Measurements from ENCODE around the gene ZFP3. TPM values are rescaled to one million over a fixed set of nuclear protein-coding genes. Genes with fewer than 3 reads are reported as not detected.

Gene ZFP3
- total and polyA plus RNA-seq, 2 experiments from 2014 or later: 0.55 to 1.6 TPM

DNA sequence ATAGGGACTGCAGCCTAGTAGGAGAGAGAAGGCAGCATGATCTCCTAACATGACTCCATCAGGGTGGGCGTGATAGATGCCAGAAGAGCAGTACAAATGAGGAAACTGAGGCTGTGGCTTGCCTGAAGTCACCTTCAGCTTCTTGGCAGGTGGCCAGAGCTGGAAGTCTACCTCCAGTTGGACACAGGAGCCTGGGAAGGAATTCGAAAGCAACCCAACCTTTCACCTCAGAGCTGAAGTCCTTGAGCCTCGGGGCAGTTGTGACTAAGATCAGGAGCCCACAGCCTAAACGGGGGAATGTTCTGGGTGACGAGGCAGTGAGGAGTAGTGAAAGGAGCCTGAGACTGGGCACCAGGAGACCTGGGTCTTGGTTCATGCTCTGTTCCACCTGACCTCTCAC is 33.6 kb upstream of the ZFP3 start:
- Mint-ChIP-seq H3K27ac (no peak overlapping the region), H3K4me3 (no peak overlapping the region), H3K9me3 (no peaks in the 10 kb centered on the region; the same call in 1 of the 3 replicates), H3K36me3 (ENCODE audit: low read depth) (no peaks in the 10 kb centered on the region), H3K4me1 (no peaks in the 10 kb centered on the region), H3K27me3 (ENCODE audit: insufficient read depth, low read depth, poor library complexity) (peaks cover 7% of the 10 kb centered on the region)
- Histone ChIP-seq H3K27ac (ENCODE audit: low read depth) (no peak overlapping the region), H3K36me3 (ENCODE audit: insufficient read depth) (no peaks in the 10 kb centered on the region), H3K4me3 (no peak overlapping the region), H3F3A (replicated peaks; ENCODE audit: low read depth) (no peaks in the 10 kb centered on the region), H3K4me2 (no peak overlapping the region), H3K27me3 (ENCODE audit: insufficient read depth) (no peaks in the 10 kb centered on the region), H3K9me2 (ENCODE audit: insufficient read depth) (no peaks in the 10 kb centered on the region), H4K20me1 (replicated peaks; ENCODE audit: insufficient read depth) (no peaks in the 10 kb centered on the region), H2AFZ (no peak overlapping the region), H3K79me2 (replicated peaks; ENCODE audit: insufficient read depth) (no peaks in the 10 kb centered on the region), H3K4me1 (ENCODE audit: insufficient read depth) (no peaks in the 10 kb centered on the region)
- TF ChIP-seq, protein P1, sequence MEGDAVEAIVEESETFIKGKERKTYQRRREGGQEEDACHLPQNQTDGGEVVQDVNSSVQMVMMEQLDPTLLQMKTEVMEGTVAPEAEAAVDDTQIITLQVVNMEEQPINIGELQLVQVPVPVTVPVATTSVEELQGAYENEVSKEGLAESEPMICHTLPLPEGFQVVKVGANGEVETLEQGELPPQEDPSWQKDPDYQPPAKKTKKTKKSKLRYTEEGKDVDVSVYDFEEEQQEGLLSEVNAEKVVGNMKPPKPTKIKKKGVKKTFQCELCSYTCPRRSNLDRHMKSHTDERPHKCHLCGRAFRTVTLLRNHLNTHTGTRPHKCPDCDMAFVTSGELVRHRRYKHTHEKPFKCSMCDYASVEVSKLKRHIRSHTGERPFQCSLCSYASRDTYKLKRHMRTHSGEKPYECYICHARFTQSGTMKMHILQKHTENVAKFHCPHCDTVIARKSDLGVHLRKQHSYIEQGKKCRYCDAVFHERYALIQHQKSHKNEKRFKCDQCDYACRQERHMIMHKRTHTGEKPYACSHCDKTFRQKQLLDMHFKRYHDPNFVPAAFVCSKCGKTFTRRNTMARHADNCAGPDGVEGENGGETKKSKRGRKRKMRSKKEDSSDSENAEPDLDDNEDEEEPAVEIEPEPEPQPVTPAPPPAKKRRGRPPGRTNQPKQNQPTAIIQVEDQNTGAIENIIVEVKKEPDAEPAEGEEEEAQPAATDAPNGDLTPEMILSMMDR (conservative IDR thresholded peaks at IDR 0.05; ENCODE audit: low read depth in 2 of 2): no peak
- no peak for ATAC-seq
- no peak for DNase-seq (ENCODE audit: low spot score)

DNA sequence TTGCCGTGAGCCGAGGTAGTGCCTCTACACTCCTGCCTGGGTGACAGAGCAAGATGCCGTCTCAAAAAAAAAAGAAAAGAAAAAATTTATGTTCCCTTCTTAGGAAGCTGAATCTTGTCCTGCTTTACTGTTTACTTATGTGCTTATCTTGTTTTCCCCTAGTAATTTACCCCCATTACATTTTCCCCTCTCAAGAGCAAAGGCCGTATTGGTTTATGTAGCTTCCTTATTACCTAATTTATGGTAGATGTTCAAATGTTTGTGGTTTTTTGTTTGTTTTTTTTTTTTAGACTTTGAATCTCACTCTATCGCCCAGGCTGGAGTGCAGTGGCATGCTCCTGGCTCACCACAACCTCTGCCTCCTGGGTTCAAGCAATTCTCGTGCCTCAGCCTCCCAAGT is 32.8 kb upstream of the ZFP3 start:
- Histone ChIP-seq H3K36me3 (ENCODE audit: insufficient read depth) (no peaks in the 10 kb centered on the region), H3K4me2 (no peak overlapping the region), H2AFZ (no peak overlapping the region), H3K9me2 (ENCODE audit: insufficient read depth) (no peaks in the 10 kb centered on the region), H3K79me2 (replicated peaks; ENCODE audit: insufficient read depth) (no peaks in the 10 kb centered on the region), H3K27ac (ENCODE audit: low read depth) (no peak overlapping the region), H3K4me3 (no peak overlapping the region), H3F3A (replicated peaks; ENCODE audit: low read depth) (no peaks in the 10 kb centered on the region), H3K4me1 (ENCODE audit: insufficient read depth) (no peaks in the 10 kb centered on the region), H3K27me3 (ENCODE audit: insufficient read depth) (no peaks in the 10 kb centered on the region), H4K20me1 (replicated peaks; ENCODE audit: insufficient read depth) (no peaks in the 10 kb centered on the region)
- ATAC-seq: no peak
- DNase-seq (ENCODE audit: low spot score): no peak
- Mint-ChIP-seq H3K4me3 (no peak overlapping the region), H3K4me1 (no peaks in the 10 kb centered on the region), H3K27me3 (ENCODE audit: insufficient read depth, low read depth, poor library complexity) (peaks cover 9% of the 10 kb centered on the region), H3K9me3 (no peaks in the 10 kb centered on the region; the same call in 1 of the 3 replicates), H3K36me3 (ENCODE audit: low read depth) (no peaks in the 10 kb centered on the region), H3K27ac (no peak overlapping the region)
- TF ChIP-seq STAT1 (IDR thresholded peaks at IDR 0.05; ENCODE audit: unreplicated experiment): no peak
- TF ChIP-seq, protein P1 (conservative IDR thresholded peaks at IDR 0.05; ENCODE audit: low read depth in 2 of 2): no peak

- no peaks in the 10 kb centered on the region for H3K4me1 Mint-ChIP-seq
- DNase-seq (ENCODE audit: low spot score) (no peak), ATAC-seq (no peak)
- no peak overlapping the region for H3K27ac ChIP-seq (ENCODE audit: low read depth)
- H3K36me3 ChIP-seq (ENCODE audit: insufficient read depth): no peaks in the 10 kb centered on the region
- H3K4me1 ChIP-seq (ENCODE audit: insufficient read depth): no peaks in the 10 kb centered on the region
- H3K9me3 Mint-ChIP-seq: no peaks in the 10 kb centered on the region; the same call in 2 of the 3 replicates
- no peak overlapping the region for H3K4me3 Mint-ChIP-seq
- H3K27me3 Mint-ChIP-seq (ENCODE audit: insufficient read depth, low read depth, poor library complexity): peaks cover 8% of the 10 kb centered on the region
- no peaks in the 10 kb centered on the region for H3K36me3 Mint-ChIP-seq (ENCODE audit: low read depth)
- no peaks in the 10 kb centered on the region for H3K9me2 ChIP-seq (ENCODE audit: insufficient read depth)
- no peak overlapping the region for H2AFZ ChIP-seq
- H3K4me2 ChIP-seq: no peak overlapping the region
- H4K20me1 ChIP-seq (replicated peaks; ENCODE audit: insufficient read depth): no peaks in the 10 kb centered on the region
- no peak overlapping the region for H3K4me3 ChIP-seq
- H3K27me3 ChIP-seq (ENCODE audit: insufficient read depth): no peaks in the 10 kb centered on the region
- H3F3A ChIP-seq (replicated peaks; ENCODE audit: low read depth): no peaks in the 10 kb centered on the region
- no peaks in the 10 kb centered on the region for H3K79me2 ChIP-seq (replicated peaks; ENCODE audit: insufficient read depth)
- H3K27ac Mint-ChIP-seq: no peak overlapping the region
- TF ChIP-seq JUNB (IDR thresholded peaks at IDR 0.05; ENCODE audit: unreplicated experiment): no peak
- TF ChIP-seq ZNF331 (CRISPR knock-in tag; IDR thresholded peaks at IDR 0.05; ENCODE audit: low read depth): no peak
- TF ChIP-seq STAT1 (IDR thresholded peaks at IDR 0.05; ENCODE audit: unreplicated experiment): no peak
- TF ChIP-seq ZNF114 (CRISPR knock-in tag; IDR thresholded peaks at IDR 0.05): no peak
- no peak for TF ChIP-seq EZH2 (IDR thresholded peaks at IDR 0.05; ENCODE audit: low read depth, unreplicated experiment)
Measured at GRCh38 chr17:5047446-5047845, 30.8 kb upstream of the ZFP3 start.

Data from GM23338 (cell line).